HG02763 (cell line): ENCODE results near the gene SLC30A3.

Experiments used
- ATAC-seq: cut with Tn5 transposase; IDR thresholded peaks from one replicate; pipeline ENCODE4 v1.9.1; 2021; ENCODE audit warnings: mild to moderate bottlenecking, moderate library complexity; ENCODE audit not compliant: unreplicated experiment

The SLC30A3 gene

GRCh38 chr2:27208486-27209050 lies 54.3 kb downstream of the SLC30A3 start:
- ATAC-seq: no peak

DNA sequence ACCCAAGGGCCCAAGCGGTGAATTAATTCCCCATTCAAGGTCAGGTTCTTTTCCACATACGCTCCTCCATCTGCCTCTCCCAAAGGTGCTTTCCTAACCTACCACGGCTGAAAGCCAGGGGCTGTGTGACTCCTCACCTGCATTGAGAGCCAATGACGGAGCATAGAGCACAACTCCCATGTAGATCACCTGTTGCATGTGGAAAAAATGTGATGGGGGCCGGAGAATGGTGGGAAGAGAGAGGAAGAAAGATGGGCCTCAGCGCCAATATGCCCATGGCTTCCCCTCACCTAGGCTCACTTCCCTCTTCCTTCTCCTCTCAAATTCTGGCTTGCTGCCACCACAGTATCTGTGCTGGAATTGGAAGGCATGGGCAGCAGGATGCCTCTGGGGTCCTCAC lies 56.5 kb downstream of the SLC30A3 start:
- ATAC-seq: no peak

DNA sequence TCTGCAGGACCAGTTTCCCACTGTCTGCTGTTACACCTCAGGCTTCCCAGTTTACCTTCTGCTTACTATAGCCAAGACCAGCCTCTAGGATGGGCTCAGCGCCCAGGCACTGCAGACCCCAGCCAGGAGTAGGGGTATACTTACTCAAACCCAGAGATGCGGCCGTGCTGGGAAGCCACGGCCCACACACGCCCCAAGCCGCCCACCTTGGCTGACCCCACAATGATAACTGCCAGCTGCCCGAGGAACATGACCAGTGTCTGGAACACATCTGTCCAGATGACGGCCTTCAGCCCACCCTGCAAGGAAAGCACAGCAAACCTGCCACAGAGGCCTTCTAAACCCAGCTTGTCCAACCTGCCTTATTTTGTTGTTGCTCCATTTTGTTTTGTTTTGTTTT lies 57.6 kb downstream of the SLC30A3 start:
- no peak for ATAC-seq

GRCh38 chr2:27204566-27204965 lies 58.3 kb downstream of the SLC30A3 start:
- no peak for ATAC-seq

DNA sequence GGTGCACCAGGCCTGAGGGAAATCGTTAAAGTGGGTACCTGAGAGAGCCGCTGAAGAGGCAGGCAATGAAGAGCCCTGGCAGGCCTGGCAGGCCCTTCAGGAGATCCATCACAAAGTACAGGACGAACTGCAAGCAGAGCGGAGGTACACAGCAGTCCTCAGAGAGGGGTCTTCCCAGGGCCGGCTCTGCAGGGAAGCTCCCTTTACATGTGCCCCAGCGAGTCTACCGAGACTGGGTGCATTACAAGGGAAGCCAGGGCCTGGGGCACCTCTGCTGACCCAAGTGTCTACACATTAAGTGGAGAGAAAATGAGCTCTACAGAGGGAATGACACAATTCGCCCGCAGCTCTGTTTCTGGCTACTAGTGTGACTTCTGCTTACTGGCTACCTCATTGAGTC lies 59.1 kb downstream of the SLC30A3 start:
- ATAC-seq: no peak
